NCI-H1048 (cell line): ENCODE measurements around the gene WDR33.

Experiments used
- DNase-seq: peaks from one replicate; lab custom pipeline; 2025; lab: John Stamatoyannopoulos, UW

The WDR33 gene

GRCh38 chr2:127719301-127720218, 91.4 kb downstream of the WDR33 start:
- no peak for DNase-seq

GRCh38 chr2:127718271-127718670, 92.7 kb downstream of the WDR33 start:
- no peak for DNase-seq

GRCh38 chr2:127715778-127716449, 95.1 kb downstream of the WDR33 start:
- DNase-seq: no peak

GRCh38 chr2:127713562-127713961, 97.4 kb downstream of the WDR33 start:
- DNase-seq: no peak

GRCh38 chr2:127712999-127713398, 98.0 kb downstream of the WDR33 start:
- no peak for DNase-seq

GRCh38 chr2:127709336-127709735, 101.6 kb downstream of the WDR33 start:
- no peak for DNase-seq

- no peak for DNase-seq
Observed at GRCh38 chr2:127707890-127708648, 102.9 kb downstream of the WDR33 start.

GRCh38 chr2:127706215-127706990, 104.6 kb downstream of the WDR33 start:
- DNase-seq: no peak

- no peak for DNase-seq
Observed at GRCh38 chr2:127705391-127706065, 105.4 kb downstream of the WDR33 start.

GRCh38 chr2:127704641-127705390, 106.2 kb downstream of the WDR33 start:
- DNase-seq: no peak

- no peak for DNase-seq
Observed at GRCh38 chr2:127703282-127703681, 107.7 kb downstream of the WDR33 start.

GRCh38 chr2:127702395-127703009, 108.5 kb downstream of the WDR33 start:
- no peak for DNase-seq

- DNase-seq: no peak
Observed at GRCh38 chr2:127701651-127702394, 109.1 kb downstream of the WDR33 start.

GRCh38 chr2:127701193-127701650, 109.7 kb downstream of the WDR33 start, which contains the start of gene SFT2D3:
TSS of gene SFT2D3 (plus strand) at chr2:127701497. CDS start at chr2:127701529, 32 bp downstream.
- DNase-seq: peak; percentile 84

- no peak for DNase-seq
Observed at GRCh38 chr2:127700527-127701192, 110.3 kb downstream of the WDR33 start.

- DNase-seq: no peak
Observed at GRCh38 chr2:127698553-127699355, 112.2 kb downstream of the WDR33 start.

GRCh38 chr2:127697482-127698180, 113.3 kb downstream of the WDR33 start:
- DNase-seq: no peak
